ENCODE results near the gene TOR1A. TPM values are rescaled to one million over a fixed set of nuclear protein-coding genes. Genes with fewer than 3 reads are reported as not detected.
"Not testable (repeated sequence)": the region's sequence is repeated elsewhere in the genome, so short reads cannot be mapped to it uniquely, and the experiment has no call there.

The TOR1A gene
- total RNA-seq, 4 donors from 2014 or later: 28.9 to 49.6 (median 39.8) TPM

DNA sequence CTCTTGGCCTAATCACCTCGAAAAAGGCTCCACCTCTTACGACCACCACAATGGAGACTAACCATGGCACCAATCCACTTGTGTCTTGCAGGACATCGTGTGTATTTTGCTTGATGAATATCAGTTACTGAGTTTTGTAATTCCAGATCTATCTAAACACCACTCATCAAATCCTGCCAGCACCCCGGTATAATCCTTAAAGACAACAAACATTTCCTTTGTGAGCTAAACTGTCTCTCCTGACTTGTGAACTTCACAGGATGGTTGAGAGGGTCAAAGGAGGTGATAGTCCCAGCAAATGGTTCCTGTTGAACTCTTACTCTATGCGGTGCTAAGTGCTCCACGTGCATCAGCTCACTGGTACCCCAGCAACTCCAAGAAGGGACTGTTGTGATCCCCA lies 25.0 kb downstream of the TOR1A start:
- no peaks in the 10 kb centered on the region for H3K36me3 ChIP-seq
- H3K27me3 ChIP-seq: no peaks in the 10 kb centered on the region

DNA sequence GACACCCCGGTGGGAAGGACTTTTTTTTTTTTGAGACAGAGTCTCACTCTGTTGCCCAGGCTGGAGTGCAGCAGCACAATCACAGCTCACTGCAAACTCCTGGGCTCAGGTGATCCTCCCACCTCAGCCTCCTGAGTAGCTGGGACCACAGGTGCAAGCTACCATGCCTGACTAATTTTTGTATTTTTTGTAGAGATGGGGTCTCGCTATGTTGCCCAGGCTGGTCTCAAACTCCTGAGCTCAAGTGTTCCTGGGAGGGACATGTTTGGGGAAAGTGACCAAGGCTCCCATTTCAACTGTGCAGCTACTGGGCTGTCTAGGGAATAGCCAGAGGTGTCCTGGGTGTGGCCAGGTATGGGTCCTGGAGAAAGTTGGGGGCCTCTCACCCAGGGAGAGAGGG lies 27.9 kb downstream of the TOR1A start:
- not testable (repeated sequence) for H3K9me3 ChIP-seq, H3K36me3 ChIP-seq, H3K4me3 ChIP-seq, H3K4me1 ChIP-seq, H3K27me3 ChIP-seq, DNase-seq, H3K27ac ChIP-seq

More for the DNA sequence above, 25.0 kb downstream of the TOR1A start:
- no peaks in the 10 kb centered on the region for H3K9me3 ChIP-seq
- no peak overlapping the region for H3K27ac ChIP-seq
- peaks cover 0 to 4% (median 2%) of the 10 kb centered on the region in 4 donors for H3K4me1 ChIP-seq
- DNase-seq: no peak
- TF ChIP-seq POLR2A (IDR thresholded peaks at IDR 0.05): no peak
- TF ChIP-seq, protein P1, sequence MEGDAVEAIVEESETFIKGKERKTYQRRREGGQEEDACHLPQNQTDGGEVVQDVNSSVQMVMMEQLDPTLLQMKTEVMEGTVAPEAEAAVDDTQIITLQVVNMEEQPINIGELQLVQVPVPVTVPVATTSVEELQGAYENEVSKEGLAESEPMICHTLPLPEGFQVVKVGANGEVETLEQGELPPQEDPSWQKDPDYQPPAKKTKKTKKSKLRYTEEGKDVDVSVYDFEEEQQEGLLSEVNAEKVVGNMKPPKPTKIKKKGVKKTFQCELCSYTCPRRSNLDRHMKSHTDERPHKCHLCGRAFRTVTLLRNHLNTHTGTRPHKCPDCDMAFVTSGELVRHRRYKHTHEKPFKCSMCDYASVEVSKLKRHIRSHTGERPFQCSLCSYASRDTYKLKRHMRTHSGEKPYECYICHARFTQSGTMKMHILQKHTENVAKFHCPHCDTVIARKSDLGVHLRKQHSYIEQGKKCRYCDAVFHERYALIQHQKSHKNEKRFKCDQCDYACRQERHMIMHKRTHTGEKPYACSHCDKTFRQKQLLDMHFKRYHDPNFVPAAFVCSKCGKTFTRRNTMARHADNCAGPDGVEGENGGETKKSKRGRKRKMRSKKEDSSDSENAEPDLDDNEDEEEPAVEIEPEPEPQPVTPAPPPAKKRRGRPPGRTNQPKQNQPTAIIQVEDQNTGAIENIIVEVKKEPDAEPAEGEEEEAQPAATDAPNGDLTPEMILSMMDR (IDR thresholded peaks at IDR 0.05): no peak
- H3K4me3 ChIP-seq: no peak overlapping the region

DNA sequence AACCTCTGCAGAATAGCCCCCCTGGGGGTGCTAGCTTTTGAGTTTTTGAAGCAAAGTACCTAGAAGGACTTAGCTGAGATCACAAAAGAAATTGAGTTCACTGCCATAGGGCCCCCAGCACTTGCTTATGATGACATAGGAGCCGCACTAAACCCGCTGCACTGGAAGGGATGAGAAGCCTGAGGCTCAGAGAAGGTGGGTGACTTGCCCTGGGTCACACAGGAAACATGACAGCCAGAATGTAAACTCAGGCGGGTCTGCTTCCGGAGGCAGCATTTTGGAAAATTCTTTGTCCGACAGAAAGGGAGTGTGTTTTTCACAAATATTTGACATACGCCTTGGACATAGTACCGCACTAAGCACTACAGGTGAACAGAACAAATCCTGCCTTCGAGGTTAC lies 29.4 kb downstream of the TOR1A start:
- H3K9me3 ChIP-seq: no peaks in the 10 kb centered on the region
- no peak overlapping the region for H3K27ac ChIP-seq
- no peaks in the 10 kb centered on the region for H3K27me3 ChIP-seq
- H3K36me3 ChIP-seq: no peaks in the 10 kb centered on the region
- no peak for DNase-seq
- no peak overlapping the region for H3K4me3 ChIP-seq
- TF ChIP-seq, protein P1 (IDR thresholded peaks at IDR 0.05): no peak
- no peak for TF ChIP-seq POLR2A (IDR thresholded peaks at IDR 0.05)
- H3K4me1 ChIP-seq: no peaks in the 10 kb centered on the region

DNA sequence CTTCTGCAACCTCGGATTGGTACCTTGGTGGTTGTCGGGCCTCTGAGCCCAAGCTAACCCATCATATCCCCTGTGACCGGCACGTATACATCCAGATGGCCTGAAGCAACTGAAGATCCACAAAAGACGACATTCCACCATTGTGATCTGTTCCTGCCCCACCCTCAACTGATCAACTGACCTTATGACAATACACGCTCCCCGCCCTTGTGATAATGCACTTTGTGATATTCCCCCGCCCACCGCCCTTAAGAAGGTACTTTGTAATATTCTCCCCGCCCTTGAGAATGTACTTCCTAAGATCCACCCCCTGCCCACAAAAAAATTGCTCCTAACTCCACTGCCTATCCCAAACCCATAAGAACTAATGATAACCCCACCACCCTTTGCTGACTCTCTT lies 37.5 kb downstream of the TOR1A start:
- H3K27ac ChIP-seq: no peak overlapping the region
- no peaks in the 10 kb centered on the region for H3K4me1 ChIP-seq
- no peak for DNase-seq
- H3K9me3 ChIP-seq: no peaks in the 10 kb centered on the region
- TF ChIP-seq, protein P1 (IDR thresholded peaks at IDR 0.05): no peak
- TF ChIP-seq POLR2A (IDR thresholded peaks at IDR 0.05): no peak
- no peaks in the 10 kb centered on the region for H3K36me3 ChIP-seq
- H3K27me3 ChIP-seq: no peaks in the 10 kb centered on the region
- H3K4me3 ChIP-seq: no peak overlapping the region

DNA sequence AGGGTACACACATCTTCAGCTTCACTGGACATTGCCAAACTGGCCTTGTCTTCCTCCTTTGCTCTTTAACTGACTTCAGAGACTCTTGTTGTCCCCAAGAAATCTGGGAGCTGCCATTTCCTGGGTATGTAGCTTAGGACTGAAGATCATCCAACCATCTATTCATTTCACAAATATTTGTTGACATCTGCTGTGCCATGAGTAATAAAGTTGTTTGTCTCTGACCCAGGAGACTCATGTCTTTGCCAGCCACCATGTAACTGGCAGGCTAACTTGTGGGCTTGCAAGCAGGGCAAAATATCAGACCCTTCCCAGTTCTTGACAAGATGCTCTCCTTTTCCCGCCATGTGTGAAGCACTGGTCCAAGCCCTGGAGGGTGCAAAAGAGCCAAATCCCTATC lies 38.1 kb downstream of the TOR1A start:
- TF ChIP-seq, protein P1 (IDR thresholded peaks at IDR 0.05): no peak
- no peak for TF ChIP-seq POLR2A (IDR thresholded peaks at IDR 0.05)
- H3K27ac ChIP-seq: no peak overlapping the region
- H3K27me3 ChIP-seq: no peaks in the 10 kb centered on the region
- H3K4me1 ChIP-seq: no peaks in the 10 kb centered on the region
- H3K36me3 ChIP-seq: no peaks in the 10 kb centered on the region
- no peak for DNase-seq
- H3K9me3 ChIP-seq: no peaks in the 10 kb centered on the region
- no peak overlapping the region for H3K4me3 ChIP-seq

DNA sequence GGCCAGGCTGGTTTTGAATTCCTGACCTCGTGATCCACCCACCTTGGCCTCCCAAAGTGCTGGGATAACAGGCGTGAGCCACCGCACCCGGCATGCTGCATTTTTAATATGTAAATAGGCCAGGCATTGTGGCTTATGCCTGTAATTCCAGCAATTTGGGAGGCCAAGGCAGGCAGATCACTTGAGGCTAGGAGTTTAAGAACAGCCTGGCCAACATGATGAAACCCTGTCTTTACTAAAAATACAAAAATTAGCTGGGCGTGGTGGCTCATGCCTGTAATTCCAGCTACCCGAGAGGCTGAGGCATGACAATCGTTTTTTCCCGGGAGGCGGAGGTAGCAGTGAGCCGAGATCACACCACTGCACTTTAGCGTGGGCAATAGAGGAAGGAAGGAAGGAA lies 39.0 kb downstream of the TOR1A start:
- H3K4me3 ChIP-seq, H3K36me3 ChIP-seq, H3K27ac ChIP-seq, DNase-seq, H3K4me1 ChIP-seq, H3K27me3 ChIP-seq, H3K9me3 ChIP-seq: not testable (repeated sequence)

Data from Peyer's patch (tissue), 4 donors.